Endometrium (tissue), 2 donors: Measurements from ENCODE around the gene SCGB1D4.

Experiments used
- FAIRE-seq: peaks from 2 replicates; lab custom pipeline; 2012; peaks lifted over from hg19 to GRCh38; lab: Jason Lieb, UNC
- donor health status: control.
- donor health status: control.

The SCGB1D4 gene

GRCh38 chr11:62273789-62274275, 25.0 kb downstream of the SCGB1D4 start:
- FAIRE-seq: no peak

DNA sequence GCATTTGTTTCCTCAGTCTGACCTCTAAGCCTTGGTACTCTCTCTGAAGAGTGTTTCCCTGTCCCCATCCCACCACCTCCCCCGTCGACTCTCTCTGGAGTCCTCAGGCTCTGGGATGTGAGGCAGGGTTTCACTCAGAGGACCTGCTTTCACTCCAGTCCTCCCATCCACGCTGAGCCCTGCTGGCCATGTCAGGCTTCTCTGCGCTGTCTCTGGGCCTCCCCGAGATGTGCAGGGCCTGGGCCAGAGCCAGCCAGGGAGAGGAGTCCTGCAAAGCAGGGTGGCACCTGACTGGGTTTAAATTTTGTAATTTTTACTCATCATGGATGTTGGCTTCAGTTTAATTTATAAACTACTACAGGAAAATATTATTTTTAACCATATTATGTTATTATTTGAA, 25.6 kb downstream of the SCGB1D4 start:
- FAIRE-seq: no peak

- FAIRE-seq: no peak
These were observed 29.1 kb downstream of the SCGB1D4 start, which contains the start of gene SCGB2A2 for GRCh38 chr11:62269654-62270278. TSS of gene SCGB2A2 (plus strand) at chr11:62270158. CDS start at chr11:62270217, 59 bp downstream.

DNA sequence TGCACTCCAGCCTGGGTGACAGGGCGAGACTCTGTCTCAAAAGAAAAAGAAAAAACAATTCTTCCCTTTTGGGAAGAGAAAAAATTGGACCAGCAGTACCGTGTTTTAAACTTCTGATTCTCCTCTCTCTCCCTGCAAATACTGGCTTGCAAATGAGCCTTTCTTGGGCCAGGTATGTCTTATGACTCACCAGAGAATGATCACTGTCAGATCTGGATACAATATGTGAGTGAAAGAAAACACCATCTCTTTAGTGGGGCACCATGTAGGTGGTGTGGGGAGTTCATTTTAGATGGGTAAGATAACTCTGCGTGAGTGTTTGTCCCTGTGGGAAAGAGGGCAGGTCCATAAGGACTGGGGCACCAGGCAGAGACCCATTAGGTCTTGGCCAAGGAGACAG, 31.3 kb downstream of the SCGB1D4 start:
- no peak for FAIRE-seq

DNA sequence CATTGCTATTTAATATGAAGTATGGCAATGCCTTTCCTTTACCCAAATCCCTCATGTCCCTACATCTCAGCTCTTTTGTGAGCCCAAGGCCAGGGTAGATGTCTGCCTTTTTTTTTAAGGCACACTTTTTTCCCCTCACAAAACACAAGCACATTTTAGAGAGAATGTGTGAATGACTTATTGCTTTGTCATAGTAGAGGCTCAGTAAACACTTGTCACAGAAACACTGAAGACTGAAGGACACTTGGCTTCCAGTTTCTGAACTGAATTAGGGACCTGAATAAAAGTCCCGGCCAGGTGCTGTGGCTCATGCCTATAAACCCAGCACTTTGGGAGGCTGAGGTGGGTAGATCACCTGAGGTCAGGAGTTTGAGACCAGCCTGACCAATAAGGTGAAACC, 31.8 kb downstream of the SCGB1D4 start:
- no peak for FAIRE-seq

DNA sequence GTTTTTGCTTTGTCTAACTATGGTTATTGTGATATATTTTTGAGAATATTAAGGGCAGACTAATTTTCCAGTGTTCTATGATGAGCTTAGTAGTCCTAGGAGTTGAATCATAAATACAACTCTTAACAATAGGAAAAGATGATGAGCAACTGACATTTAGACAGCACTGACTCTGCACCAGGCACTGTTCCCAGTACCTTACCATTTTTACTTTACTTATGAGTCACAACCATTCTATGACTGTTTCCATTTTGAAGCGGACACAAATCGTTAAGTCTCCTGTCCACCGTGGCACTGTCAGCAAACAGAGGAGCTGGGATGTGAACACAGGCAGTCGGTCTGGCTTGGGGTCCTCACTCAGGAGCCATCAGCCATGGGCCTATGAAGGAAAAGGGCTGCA, 32.3 kb downstream of the SCGB1D4 start:
- no peak for FAIRE-seq

- no peak for FAIRE-seq
These were observed 34.9 kb downstream of the SCGB1D4 start for GRCh38 chr11:62264004-62264403.

GRCh38 chr11:62260261-62260953, 38.5 kb downstream of the SCGB1D4 start:
- FAIRE-seq: no peak

GRCh38 chr11:62256281-62256680, 42.6 kb downstream of the SCGB1D4 start:
- FAIRE-seq: no peak

- no peak for FAIRE-seq
These were observed 44.8 kb downstream of the SCGB1D4 start for GRCh38 chr11:62253999-62254542.

DNA sequence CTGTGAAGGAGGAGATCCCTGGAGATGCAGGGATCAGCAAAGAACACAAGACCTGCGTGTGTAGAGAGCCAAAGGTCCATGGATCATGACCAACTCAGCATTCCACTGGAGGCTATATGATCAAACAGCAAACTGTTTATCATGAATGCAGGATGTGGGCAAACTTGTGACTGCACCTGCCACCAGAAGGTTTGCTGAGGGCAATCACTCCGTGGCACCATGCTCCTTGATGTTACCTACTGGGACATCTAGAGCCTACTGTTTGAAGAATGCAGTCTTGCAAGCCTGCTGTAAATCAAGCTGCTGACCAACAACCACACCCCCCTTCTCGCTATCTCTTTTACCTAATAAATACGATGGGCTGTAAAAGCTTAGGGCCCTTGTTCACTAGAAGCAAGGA, 47.2 kb downstream of the SCGB1D4 start:
- no peak for FAIRE-seq
